ENCODE results near the gene SLC16A11.

SLC16A11 gene

GRCh38 chr17:7068268-7068667, 24.4 kb upstream of the SLC16A11 start:
- Histone ChIP-seq H3K27me3 (ENCODE audit: control insufficient read depth, low read length) (peaks cover 11% of the 10 kb centered on the region; the same call in 1 of the 2 replicates), H3K9me2 (replicated peaks; ENCODE audit: control insufficient read depth, low read length) (no peaks in the 10 kb centered on the region), H4K20me1 (ENCODE audit: control insufficient read depth, insufficient read depth, low read depth, low read length) (no peaks in the 10 kb centered on the region), H3F3A (ENCODE audit: control insufficient read depth, insufficient read depth) (no peaks in the 10 kb centered on the region), H3K27ac (ENCODE audit: low read depth, low read length) (no peak overlapping the region), H3K79me2 (ENCODE audit: control insufficient read depth, low read length) (no peaks in the 10 kb centered on the region), H3K9me3 (ENCODE audit: control insufficient read depth, insufficient read depth, low read length) (peaks cover 4% of the 10 kb centered on the region; the same call in 1 of the 2 replicates), H3K4me2 (ENCODE audit: low read length) (no peak overlapping the region), H3K36me3 (ENCODE audit: control insufficient read depth, low read length) (no peaks in the 10 kb centered on the region), H3K4me1 (ENCODE audit: control insufficient read depth, low read length) (no peaks in the 10 kb centered on the region), H3K4me3 (ENCODE audit: low read length) (no peak overlapping the region)
- TF ChIP-seq CTCF (IDR thresholded peaks at IDR 0.05; ENCODE audit: low read depth, low read length, poor library complexity, severe bottlenecking) (no peak), EZH2phosphoT487 (IDR thresholded peaks at IDR 0.05; ENCODE audit: borderline replicate concordance, low read length) (no peak)

- H3K9me2 ChIP-seq (replicated peaks; ENCODE audit: control insufficient read depth, low read length): no peaks in the 10 kb centered on the region
- H3K27ac ChIP-seq (ENCODE audit: low read depth, low read length): no peak overlapping the region
- H3K4me1 ChIP-seq (ENCODE audit: control insufficient read depth, low read length): no peaks in the 10 kb centered on the region
- H3K36me3 ChIP-seq (ENCODE audit: control insufficient read depth, low read length): no peaks in the 10 kb centered on the region
- H3K4me2 ChIP-seq (ENCODE audit: low read length): no peak overlapping the region
- no peaks in the 10 kb centered on the region for H3K79me2 ChIP-seq (ENCODE audit: control insufficient read depth, low read length)
- H3K9me3 ChIP-seq (ENCODE audit: control insufficient read depth, insufficient read depth, low read length): peaks cover 4% of the 10 kb centered on the region; the same call in 1 of the 2 replicates
- no peaks in the 10 kb centered on the region for H4K20me1 ChIP-seq (ENCODE audit: control insufficient read depth, insufficient read depth, low read depth, low read length)
- TF ChIP-seq CTCF (IDR thresholded peaks at IDR 0.05; ENCODE audit: low read depth, low read length, poor library complexity, severe bottlenecking) (no peak), EZH2phosphoT487 (IDR thresholded peaks at IDR 0.05; ENCODE audit: borderline replicate concordance, low read length) (no peak)
- no peak overlapping the region for H3K4me3 ChIP-seq (ENCODE audit: low read length)
- H3F3A ChIP-seq (ENCODE audit: control insufficient read depth, insufficient read depth): no peaks in the 10 kb centered on the region
- peaks cover 9% of the 10 kb centered on the region; the same call in 1 of the 2 replicates for H3K27me3 ChIP-seq (ENCODE audit: control insufficient read depth, low read length)
Observed at GRCh38 chr17:7067198-7067597, 23.3 kb upstream of the SLC16A11 start.

GRCh38 chr17:7064261-7064660, 20.4 kb upstream of the SLC16A11 start:
- H3K4me3 ChIP-seq (ENCODE audit: low read length): no peak overlapping the region
- H4K20me1 ChIP-seq (ENCODE audit: control insufficient read depth, insufficient read depth, low read depth, low read length): no peaks in the 10 kb centered on the region
- peaks cover 7% of the 10 kb centered on the region; the same call in 1 of the 2 replicates for H3K27me3 ChIP-seq (ENCODE audit: control insufficient read depth, low read length)
- no peaks in the 10 kb centered on the region for H3K79me2 ChIP-seq (ENCODE audit: control insufficient read depth, low read length)
- H3K36me3 ChIP-seq (ENCODE audit: control insufficient read depth, low read length): no peaks in the 10 kb centered on the region
- no peaks in the 10 kb centered on the region for H3F3A ChIP-seq (ENCODE audit: control insufficient read depth, insufficient read depth)
- peaks cover 4% of the 10 kb centered on the region; the same call in 1 of the 2 replicates for H3K9me3 ChIP-seq (ENCODE audit: control insufficient read depth, insufficient read depth, low read length)
- no peaks in the 10 kb centered on the region for H3K4me1 ChIP-seq (ENCODE audit: control insufficient read depth, low read length)
- no peak overlapping the region for H3K27ac ChIP-seq (ENCODE audit: low read depth, low read length)
- H3K9me2 ChIP-seq (replicated peaks; ENCODE audit: control insufficient read depth, low read length): no peaks in the 10 kb centered on the region
- no peak overlapping the region for H3K4me2 ChIP-seq (ENCODE audit: low read length)
- TF ChIP-seq EZH2phosphoT487 (IDR thresholded peaks at IDR 0.05; ENCODE audit: borderline replicate concordance, low read length) (no peak), CTCF (IDR thresholded peaks at IDR 0.05; ENCODE audit: low read depth, low read length, poor library complexity, severe bottlenecking) (no peak)
